ENCODE results near the gene SFTPA2.
"Not testable (repeated sequence)": the region's sequence is repeated elsewhere in the genome, so short reads cannot be mapped to it uniquely, and the experiment has no call there.

- TF ChIP-seq CTCF, POLR2A (IDR thresholded peaks at IDR 0.05): not testable (repeated sequence)
These were observed 31.9 kb downstream of the SFTPA2 start for GRCh38 chr10:79528261-79528660.

Measured in vagina (tissue), 2 donors.